Suprapubic skin (tissue), 4 donors: Measurements from ENCODE around the gene ARHGEF6. TPM values are rescaled to one million over a fixed set of nuclear protein-coding genes. Genes with fewer than 3 reads are reported as not detected.
"Not testable (repeated sequence)": the region's sequence is repeated elsewhere in the genome, so short reads cannot be mapped to it uniquely, and the experiment has no call there.

ENCODE experiments used
- DNase-seq, 2 donors: peaks; one replicate each; pipeline ENCODE4 v3.0.0-alpha.2; 2019; ENCODE audit warnings: low spot score in 2 of 2
- H3K27ac ChIP-seq: fragments of 200-600 bp; sonication (generic); one replicate; pipeline ENCODE4 v1.5.1; 2019
- H3K27me3 ChIP-seq: fragments of 200-600 bp; sonication (generic); one replicate; pipeline ENCODE4 v1.5.1; 2019
- H3K36me3 ChIP-seq: fragments of 200-600 bp; sonication (generic); one replicate; pipeline ENCODE4 v1.5.1; 2019
- H3K4me1 ChIP-seq: fragments of 200-600 bp; sonication (generic); one replicate; pipeline ENCODE4 v1.5.1; 2019
- H3K4me3 ChIP-seq: fragments of 200-600 bp; sonication (generic); one replicate; pipeline ENCODE4 v1.5.1; 2019; ENCODE audit warnings: mild to moderate bottlenecking
- H3K9me3 ChIP-seq: fragments of 200-600 bp; sonication (generic); one replicate; pipeline ENCODE4 v1.5.1; 2019
- EP300 ChIP-seq: sonication (generic); formaldehyde crosslinking; IDR thresholded peaks from one replicate; pipeline ENCODE4 v1.6.1; 2017; ENCODE audit warnings: antibody characterized with exemption
- POLR2A ChIP-seq, 2 donors: fragments of 450-650 bp; IDR thresholded peaks; one replicate each; pipeline ENCODE4 v1.6.1; 2017; ENCODE audit warnings: antibody characterized with exemption in 2 of 2, mild to moderate bottlenecking in 2 of 2, moderate library complexity in 2 of 2
- POLR2AphosphoS5 ChIP-seq, 3 donors: sonication (generic); formaldehyde crosslinking; IDR thresholded peaks; one replicate each; pipeline ENCODE4 v1.6.1; 2017; ENCODE audit warnings: antibody characterized with exemption in 3 of 3
- WGBS: methylation state at CpG from one replicate; pipeline ENCODE4 v1.1.5; 2018; 5-methylcytosine and 5-hydroxymethylcytosine counted together
- total RNA-seq, 4 donors: library from RNA; depleted of rRNA; stranded (reverse); fragments of >200 nt; gene quantifications; one replicate each; pipeline ENCODE4 v1.1.0, GENCODE V29; 2016
- TF ChIP-seq, protein P1 (sequence below), 2 donors: fragments of 200-600 bp in 1 of 2; fragments of 450-650 bp in 1 of 2; sonication (generic) in 1 of 2; IDR thresholded peaks; one replicate each; pipeline ENCODE4 v1.5.1; 2016 to 2019; ENCODE audit warnings: antibody characterized with exemption in 2 of 2, mild to moderate bottlenecking in 1 of 2, moderate library complexity in 1 of 2

The ARHGEF6 gene
- total RNA-seq, 4 donors from 2014 or later = 5.9 to 16.9 (median 7.2) TPM

DNA sequence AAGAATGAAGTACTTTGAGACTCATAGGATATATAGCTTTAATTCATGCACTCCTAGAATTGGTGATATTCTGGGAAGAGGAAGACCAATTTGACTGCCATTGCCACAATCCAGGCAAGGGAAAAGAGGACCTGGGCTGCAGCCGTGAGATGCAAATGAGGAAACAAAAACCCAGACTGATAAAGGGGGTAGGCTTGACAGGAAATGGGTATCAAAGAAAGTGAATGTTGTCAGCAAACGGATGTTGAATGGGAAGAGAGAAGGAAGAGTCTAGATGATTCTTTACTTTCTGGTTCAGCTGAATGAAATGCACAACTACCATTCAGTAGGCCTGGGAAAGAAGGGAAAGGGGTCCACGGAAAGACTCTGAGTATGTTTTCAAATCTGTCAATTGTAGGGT, 17.1 kb upstream of the ARHGEF6 start:
- no peak for TF ChIP-seq POLR2A (IDR thresholded peaks at IDR 0.05)
- TF ChIP-seq, protein P1, sequence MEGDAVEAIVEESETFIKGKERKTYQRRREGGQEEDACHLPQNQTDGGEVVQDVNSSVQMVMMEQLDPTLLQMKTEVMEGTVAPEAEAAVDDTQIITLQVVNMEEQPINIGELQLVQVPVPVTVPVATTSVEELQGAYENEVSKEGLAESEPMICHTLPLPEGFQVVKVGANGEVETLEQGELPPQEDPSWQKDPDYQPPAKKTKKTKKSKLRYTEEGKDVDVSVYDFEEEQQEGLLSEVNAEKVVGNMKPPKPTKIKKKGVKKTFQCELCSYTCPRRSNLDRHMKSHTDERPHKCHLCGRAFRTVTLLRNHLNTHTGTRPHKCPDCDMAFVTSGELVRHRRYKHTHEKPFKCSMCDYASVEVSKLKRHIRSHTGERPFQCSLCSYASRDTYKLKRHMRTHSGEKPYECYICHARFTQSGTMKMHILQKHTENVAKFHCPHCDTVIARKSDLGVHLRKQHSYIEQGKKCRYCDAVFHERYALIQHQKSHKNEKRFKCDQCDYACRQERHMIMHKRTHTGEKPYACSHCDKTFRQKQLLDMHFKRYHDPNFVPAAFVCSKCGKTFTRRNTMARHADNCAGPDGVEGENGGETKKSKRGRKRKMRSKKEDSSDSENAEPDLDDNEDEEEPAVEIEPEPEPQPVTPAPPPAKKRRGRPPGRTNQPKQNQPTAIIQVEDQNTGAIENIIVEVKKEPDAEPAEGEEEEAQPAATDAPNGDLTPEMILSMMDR (IDR thresholded peaks at IDR 0.05) = no peak
- TF ChIP-seq POLR2AphosphoS5 (IDR thresholded peaks at IDR 0.05) = no peak
- TF ChIP-seq EP300 = no peak
- no peak overlapping the region for H3K4me3 ChIP-seq
- no peak overlapping the region for H3K27ac ChIP-seq
- no peaks in the 10 kb centered on the region for H3K27me3 ChIP-seq
- no peak for DNase-seq
- H3K4me1 ChIP-seq = no peaks in the 10 kb centered on the region
- no peaks in the 10 kb centered on the region for H3K9me3 ChIP-seq
- no peaks in the 10 kb centered on the region for H3K36me3 ChIP-seq
- 53% methylated on average over 3 of the region's 3 CpGs for WGBS

DNA sequence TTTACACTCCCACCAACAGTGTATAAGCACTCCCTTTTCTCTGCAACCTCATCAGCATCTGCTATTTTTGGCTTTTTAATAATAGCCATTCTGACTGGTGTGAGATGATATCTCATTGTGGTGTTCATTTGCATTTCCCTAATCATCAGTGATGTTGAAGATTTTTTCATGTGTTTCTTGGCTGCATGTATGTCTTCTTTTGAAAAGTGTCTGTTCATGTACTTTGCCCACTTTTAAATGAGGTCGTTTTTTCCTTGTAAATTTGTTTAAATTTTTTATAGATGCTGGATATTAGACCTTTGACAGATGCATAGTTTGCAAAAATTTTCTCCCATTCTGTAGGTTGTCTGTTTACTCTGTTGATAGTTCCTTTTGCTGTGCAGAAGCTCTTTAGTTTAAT, 14.4 kb upstream of the ARHGEF6 start:
- not testable (repeated sequence) for H3K27me3 ChIP-seq, H3K4me3 ChIP-seq, DNase-seq, H3K4me1 ChIP-seq, H3K36me3 ChIP-seq, H3K27ac ChIP-seq, H3K9me3 ChIP-seq
- WGBS = 71% methylated on average over 1 of the region's 1 CpG

DNA sequence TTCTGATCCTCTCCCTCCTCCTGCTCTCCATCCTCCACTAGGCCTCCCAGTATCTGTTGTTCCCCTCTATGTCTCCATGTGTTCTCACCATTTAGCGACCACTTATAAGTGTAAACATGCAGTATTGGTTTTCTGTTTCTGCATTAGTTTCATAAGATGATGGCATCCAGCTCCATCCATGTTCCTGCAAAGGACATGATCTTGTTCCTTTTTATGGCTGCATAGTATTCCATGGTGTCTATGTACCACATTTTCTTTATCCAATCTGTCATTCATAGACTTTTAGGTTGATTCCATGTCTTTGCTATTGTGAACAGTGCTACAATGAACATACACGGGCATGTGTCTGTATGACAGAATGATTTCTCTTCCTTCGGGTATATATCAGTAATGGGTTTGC, 13.9 kb upstream of the ARHGEF6 start:
- whole genome bisulfite sequencing = 90% methylated on average over 3 of the region's 3 CpGs
- DNase-seq, H3K27me3 ChIP-seq, H3K27ac ChIP-seq, H3K36me3 ChIP-seq, H3K9me3 ChIP-seq, H3K4me1 ChIP-seq, H3K4me3 ChIP-seq: not testable (repeated sequence)

DNA sequence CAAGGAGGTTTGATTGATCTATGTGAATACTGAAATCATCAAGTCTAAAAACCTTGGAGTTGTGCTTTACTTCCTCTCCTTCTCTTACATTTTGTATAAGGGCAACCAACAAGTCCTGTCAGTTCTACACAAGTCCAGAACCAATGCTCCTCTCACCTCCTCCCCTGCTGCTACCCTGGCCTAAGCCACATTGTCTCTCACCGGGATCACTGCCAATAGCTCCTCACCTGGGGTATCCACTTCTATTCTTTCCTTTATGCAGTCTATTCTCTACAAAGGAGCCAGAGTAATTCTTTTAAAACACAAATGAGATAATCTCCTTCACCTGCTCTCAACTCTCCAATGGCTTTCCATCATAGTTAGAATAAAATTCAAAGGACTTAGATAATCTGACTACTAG, 13.3 kb upstream of the ARHGEF6 start:
- WGBS = 47% methylated on average over 1 of the region's 1 CpG
- H3K27me3 ChIP-seq = no peaks in the 10 kb centered on the region

GRCh38 chrX:136789856-136790255, 9.1 kb upstream of the ARHGEF6 start:
- Histone ChIP-seq H3K27ac (no peak overlapping the region), H3K36me3 (no peaks in the 10 kb centered on the region), H3K4me1 (no peaks in the 10 kb centered on the region), H3K27me3 (no peaks in the 10 kb centered on the region), H3K9me3 (no peaks in the 10 kb centered on the region), H3K4me3 (no peak overlapping the region)
- TF ChIP-seq EP300 = no peak
- TF ChIP-seq, protein P1 (IDR thresholded peaks at IDR 0.05) = no peak
- 30% methylated on average over 4 of the region's 4 CpGs for WGBS
- DNase-seq = no peak

More for the DNA sequence above, 13.3 kb upstream of the ARHGEF6 start:
- no peak for TF ChIP-seq POLR2AphosphoS5 (IDR thresholded peaks at IDR 0.05)
- TF ChIP-seq, protein P1 (IDR thresholded peaks at IDR 0.05) = no peak
- TF ChIP-seq POLR2A (IDR thresholded peaks at IDR 0.05) = no peak
- TF ChIP-seq EP300 = no peak
- Histone ChIP-seq H3K9me3 (no peaks in the 10 kb centered on the region), H3K4me3 (no peak overlapping the region), H3K36me3 (no peaks in the 10 kb centered on the region), H3K4me1 (no peaks in the 10 kb centered on the region), H3K27ac (no peak overlapping the region)
- no peak for DNase-seq

DNA sequence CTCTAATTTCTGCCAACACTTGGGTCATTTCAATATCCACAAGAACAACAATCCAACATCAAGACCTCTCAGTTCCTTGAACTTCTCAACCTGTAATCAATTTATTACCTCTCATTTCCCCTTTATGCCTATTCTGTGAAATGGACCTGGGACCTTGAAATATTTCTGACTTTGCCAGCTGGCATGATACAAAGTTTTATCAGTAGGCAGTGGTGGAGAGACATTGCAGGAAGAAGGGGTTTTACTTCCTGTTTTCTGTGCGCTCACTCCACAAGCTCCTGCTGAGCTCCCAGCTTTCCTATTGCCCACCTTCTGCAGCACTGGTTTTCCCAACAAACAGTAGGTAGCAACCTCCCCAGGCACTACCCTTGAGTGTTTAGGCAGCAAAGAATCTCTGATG, 3.5 kb upstream of the ARHGEF6 start:
- no peaks in the 10 kb centered on the region for H3K9me3 ChIP-seq
- 76% methylated on average over 1 of the region's 1 CpG for WGBS
- DNase-seq = no peak
- H3K36me3 ChIP-seq = no peaks in the 10 kb centered on the region
- H3K27me3 ChIP-seq = no peaks in the 10 kb centered on the region
- no peak overlapping the region for H3K4me3 ChIP-seq
- no peak for TF ChIP-seq EP300
- TF ChIP-seq POLR2A (IDR thresholded peaks at IDR 0.05) = no peak
- TF ChIP-seq, protein P1 (IDR thresholded peaks at IDR 0.05) = no peak
- TF ChIP-seq POLR2AphosphoS5 (IDR thresholded peaks at IDR 0.05) = no peak
- H3K27ac ChIP-seq = no peak overlapping the region
- H3K4me1 ChIP-seq = no peaks in the 10 kb centered on the region
